Psoas muscle (tissue), 8 donors: Measurements from ENCODE around the gene CUEDC1. TPM values are rescaled to one million over a fixed set of nuclear protein-coding genes. Genes with fewer than 3 reads are reported as not detected.
"Not testable (repeated sequence)": the region's sequence is repeated elsewhere in the genome, so short reads cannot be mapped to it uniquely, and the experiment has no call there.

Source experiments
- ATAC-seq, 4 donors: fragments of 200-7000 bp; cut with Tn5 transposase; one replicate each; pipeline ENCODE4 v1.9.1; 2020; ENCODE audit warnings: moderate library complexity in 3 of 4, mild to moderate bottlenecking in 2 of 4
- DNase-seq, 2 donors: peaks; one replicate each; pipeline ENCODE4 v3.0.0-alpha.2; 2020
- H3K27ac ChIP-seq: fragments of 200-600 bp; one replicate; pipeline ENCODE4 v1.8.0; 2022
- H3K27me3 ChIP-seq, 3 donors: fragments of 200-600 bp in 1 of 3; one replicate each; pipeline versions ENCODE4 v1.6.1 to v1.8.0; 2013 to 2022; ENCODE audit warnings: low read length in 2 of 3, mild to moderate bottlenecking in 2 of 3, moderate library complexity in 1 of 3; ENCODE audit not compliant: insufficient read depth in 3 of 3
- H3K36me3 ChIP-seq, 2 donors: fragments of 200-600 bp in 1 of 2; one replicate each; pipeline versions ENCODE4 v1.6.1 to v1.8.0; 2013 to 2022; ENCODE audit warnings: low read depth in 1 of 2, mild to moderate bottlenecking in 1 of 2, moderate library complexity in 1 of 2; ENCODE audit not compliant: insufficient read depth in 1 of 2
- H3K4me1 ChIP-seq: fragments of 200-600 bp; one replicate; pipeline ENCODE4 v1.8.0; 2022
- H3K4me3 ChIP-seq: fragments of 200-600 bp; one replicate; pipeline ENCODE4 v1.8.0; 2022; ENCODE audit warnings: mild to moderate bottlenecking
- H3K9me3 ChIP-seq: fragments of 200-600 bp; one replicate; pipeline ENCODE4 v1.8.0; 2022
- WGBS, 3 donors: extraction: QIAGEN DNeasy Blood & Tissue Kit; methylation state at CpG; one replicate each; pipeline versions ENCODE4 v1.1.6 to v1.1.7; 2013; 5-methylcytosine and 5-hydroxymethylcytosine counted together
- intact Hi-C, 2 donors: fragments of 100-400 bp; cut with DNase I; formaldehyde crosslinking; loops; one replicate each; pipeline versions ENCODE4 v1.11.0 to v1.14.2; 2022
- polyA plus RNA-seq, 3 donors: library from polyadenylated mRNA; stranded (reverse); fragments of 200-250 nt; gene quantifications; one replicate each; pipeline ENCODE4 v1.2.3, GENCODE V29; 2013
- total RNA-seq, 4 donors: library from RNA; stranded (reverse); fragmentation: NEBNext Ultra II Directional in 2 of 4; extraction: Animal tissue kit (Norgen Biotek cat#: 25700) in 2 of 4; gene quantifications; one replicate each; pipeline versions ENCODE4 v1.2.1 to v1.2.4, GENCODE V29; 2021 to 2023
- TF ChIP-seq, protein P1 (sequence below): fragments of 200-600 bp; IDR thresholded peaks from one replicate; pipeline ENCODE4 v1.8.0; 2022; ENCODE audit warnings: antibody characterized with exemption
- donor health status: healthy with polysubstance abuse.
- donor health status: DM: no; HTN: no; CAD: no; lungs with moderate emphysema.
- donor health status: Bipolar disorder and iron deficiency.
- donor health status: healthy.
- donor health status: DM: yes; HTN: yes; CAD: no.
- donor health status: DM: no; HTN: no; CAD: no.
- donor health status: DM: no; HTN: no; CAD: no.
- donor health status: DM: yes; HTN: yes; CAD: no.

CUEDC1 gene
- total and polyA plus RNA-seq, 7 donors, result 28.0 to 67.2 (median 46.4) TPM

DNA sequence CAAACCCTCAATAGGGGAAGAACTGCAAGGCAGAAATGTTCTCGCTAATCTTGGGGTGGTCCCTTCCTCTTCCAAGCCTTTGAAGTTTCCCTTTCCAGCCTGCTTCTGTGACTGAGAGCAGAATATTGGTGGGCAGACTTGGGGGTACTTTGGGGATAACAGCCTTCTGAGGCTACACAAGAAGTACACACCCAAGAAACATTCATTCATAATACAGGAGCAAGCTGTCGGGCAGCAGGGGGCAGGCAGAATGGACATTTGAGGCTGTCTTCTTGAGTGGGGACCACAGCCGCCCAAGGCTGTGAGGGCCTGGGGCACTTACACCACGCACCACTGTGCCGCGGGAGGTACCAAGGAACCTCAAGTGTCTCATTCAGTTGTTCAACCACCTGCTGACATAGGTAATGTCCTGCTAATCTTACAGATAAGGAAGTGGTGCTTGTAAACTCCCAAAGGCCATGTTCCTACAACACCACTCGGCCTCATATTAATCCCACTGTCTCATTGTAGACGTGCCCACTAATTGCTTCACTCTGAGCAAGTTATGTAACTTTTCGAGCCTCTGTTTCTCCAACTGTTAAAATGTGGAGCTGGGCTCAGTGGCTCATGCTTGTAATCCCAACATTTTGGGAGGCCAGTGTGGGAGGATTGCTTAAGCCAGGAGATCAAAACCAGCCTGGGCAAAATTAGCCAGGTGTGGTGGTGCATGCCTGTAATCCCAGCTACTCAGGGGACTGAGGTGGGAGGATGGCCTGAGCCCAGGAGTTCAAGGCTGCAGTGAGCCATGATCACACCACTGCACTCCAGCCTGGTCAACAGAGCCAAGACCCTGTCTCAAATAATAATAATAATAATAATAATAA is 102.9 kb downstream of the CUEDC1 start:
- TF ChIP-seq, protein P1, sequence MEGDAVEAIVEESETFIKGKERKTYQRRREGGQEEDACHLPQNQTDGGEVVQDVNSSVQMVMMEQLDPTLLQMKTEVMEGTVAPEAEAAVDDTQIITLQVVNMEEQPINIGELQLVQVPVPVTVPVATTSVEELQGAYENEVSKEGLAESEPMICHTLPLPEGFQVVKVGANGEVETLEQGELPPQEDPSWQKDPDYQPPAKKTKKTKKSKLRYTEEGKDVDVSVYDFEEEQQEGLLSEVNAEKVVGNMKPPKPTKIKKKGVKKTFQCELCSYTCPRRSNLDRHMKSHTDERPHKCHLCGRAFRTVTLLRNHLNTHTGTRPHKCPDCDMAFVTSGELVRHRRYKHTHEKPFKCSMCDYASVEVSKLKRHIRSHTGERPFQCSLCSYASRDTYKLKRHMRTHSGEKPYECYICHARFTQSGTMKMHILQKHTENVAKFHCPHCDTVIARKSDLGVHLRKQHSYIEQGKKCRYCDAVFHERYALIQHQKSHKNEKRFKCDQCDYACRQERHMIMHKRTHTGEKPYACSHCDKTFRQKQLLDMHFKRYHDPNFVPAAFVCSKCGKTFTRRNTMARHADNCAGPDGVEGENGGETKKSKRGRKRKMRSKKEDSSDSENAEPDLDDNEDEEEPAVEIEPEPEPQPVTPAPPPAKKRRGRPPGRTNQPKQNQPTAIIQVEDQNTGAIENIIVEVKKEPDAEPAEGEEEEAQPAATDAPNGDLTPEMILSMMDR, result no peak
- Histone ChIP-seq H3K36me3 (peaks cover 0 to 14% of the 10 kb centered on the region in 2 donors), H3K4me1 (peaks cover 55% of the 10 kb centered on the region), H3K9me3 (no peaks in the 10 kb centered on the region), H3K4me3 (peak overlapping the region; percentile 82), H3K27ac (peak overlapping the region; percentile 93), H3K27me3 (no peaks in the 10 kb centered on the region)
- DNase-seq (no peak), ATAC-seq (no peak)
- intact Hi-C loops, result loop anchor here (10.0 kb wide), 2 partner anchors 232 to 262 kb away; partner anchors contain the start of gene DYNLL2 (in 1 of the 2)
- 42 to 61% (median 45%) methylated on average over 9 of the region's 9 CpGs for WGBS, 3 donors

DNA sequence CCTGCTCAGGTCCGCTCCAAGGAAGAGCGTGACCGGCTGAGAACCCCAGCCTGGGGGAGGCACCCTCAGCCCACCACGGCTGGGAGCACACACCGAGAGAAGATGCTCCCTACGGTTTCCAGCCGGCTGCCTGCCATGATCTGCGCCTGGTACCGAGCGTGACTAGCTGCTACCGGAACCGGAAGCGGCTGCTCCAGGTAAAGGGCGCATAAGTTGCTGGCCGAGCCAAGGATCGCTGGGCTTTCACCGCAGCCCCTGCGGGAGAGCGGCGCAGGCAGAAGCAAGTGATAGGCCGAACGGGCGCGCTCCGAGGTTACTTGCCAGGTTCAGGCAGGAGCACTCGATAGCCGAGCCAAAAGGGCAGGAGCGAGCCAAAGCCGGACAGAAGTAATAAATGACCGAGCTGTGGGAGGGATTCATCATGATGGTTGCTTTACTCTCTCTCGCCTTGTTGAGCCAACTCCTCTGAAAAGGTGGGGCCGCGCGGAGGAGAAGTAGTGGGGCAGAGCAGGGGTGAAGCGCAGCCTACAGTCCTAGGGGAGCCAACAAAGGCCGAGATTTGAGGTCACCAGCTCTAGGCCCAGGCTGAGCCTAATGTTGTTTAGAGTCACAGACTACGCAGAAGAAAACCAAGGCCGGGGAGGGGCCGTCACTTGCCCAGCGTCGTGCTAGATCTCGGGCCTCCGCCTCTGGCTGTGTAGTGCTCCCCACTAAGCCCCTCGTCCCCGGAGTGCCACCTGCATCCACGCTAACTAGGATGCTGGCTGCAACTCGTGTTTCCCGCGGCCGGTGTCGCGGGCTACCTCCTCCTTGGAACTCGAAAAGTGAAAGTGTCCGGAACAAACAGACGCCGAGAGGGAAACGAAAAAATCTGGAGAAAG is 105.1 kb downstream of the CUEDC1 start, which contains the start of gene MRPS23:
Gene MRPS23, minus strand, starts transcription at position 171 of the 881 bp plus-strand sequence. Its CDS starts 34 bp downstream, at position 137.
- peak within 1 kb of the TSS; percentile 93 for H3K27ac ChIP-seq
- H3K36me3 ChIP-seq, result peaks cover 0 to 27% of the 10 kb centered on the region in 2 donors
- TF ChIP-seq, protein P1, result no peak
- H3K4me1 ChIP-seq, result peaks cover 51% of the 10 kb centered on the region
- H3K27me3 ChIP-seq, result no peaks in the 10 kb centered on the region
- H3K4me3 ChIP-seq, result peak within 1 kb of the TSS; percentile 82
- WGBS, 3 donors, result 0 to 1% (median 0%) methylated on average over 57 of the region's 57 CpGs
- H3K9me3 ChIP-seq, result no peaks in the 10 kb centered on the region
- DNase-seq (peak; percentile 98 to 99), ATAC-seq (peak; percentile 80 to 89 (median 86))
- intact Hi-C loops, result loop anchor here (10.0 kb wide), 2 partner anchors 235 to 265 kb away; partner anchors contain the start of gene DYNLL2 (in 1 of the 2)

DNA sequence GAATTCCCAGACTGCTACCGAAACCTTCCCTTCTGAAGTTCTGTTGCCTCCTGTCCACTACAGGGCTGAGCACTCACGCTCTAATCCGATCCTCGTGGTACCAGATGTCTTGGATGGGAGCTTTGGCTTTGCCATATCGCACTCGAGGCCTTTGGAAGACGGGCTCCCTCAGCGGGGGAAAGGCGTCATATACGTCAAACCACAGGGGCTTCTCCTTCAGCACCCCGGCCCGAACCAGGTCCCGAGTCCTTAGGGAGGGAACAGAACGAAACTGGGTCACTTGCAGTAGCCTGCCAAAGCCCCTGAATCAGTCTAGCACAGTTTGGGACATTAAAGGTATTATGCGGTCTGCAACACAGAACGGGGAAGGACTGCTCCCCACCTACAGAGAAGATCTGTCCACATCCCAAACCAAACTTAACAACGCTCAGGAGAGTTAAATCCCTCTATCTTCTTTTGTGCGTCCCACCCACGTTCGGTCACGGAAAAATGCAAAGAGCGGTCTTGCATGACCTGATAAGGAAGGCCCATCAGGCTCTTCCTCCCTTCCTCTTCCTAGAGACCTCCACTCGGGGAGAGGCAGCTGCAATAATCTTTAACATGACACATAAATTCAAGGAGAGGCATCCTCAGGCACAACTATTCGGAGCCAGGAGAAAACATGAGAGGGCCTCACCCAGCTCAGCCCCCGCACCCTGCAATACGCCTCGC is 105.9 kb downstream of the CUEDC1 start:
- H3K27ac ChIP-seq, result peak overlapping the region; percentile 93
- H3K4me1 ChIP-seq, result peaks cover 50% of the 10 kb centered on the region
- ATAC-seq (no peak), DNase-seq (no peak)
- no peaks in the 10 kb centered on the region for H3K9me3 ChIP-seq
- H3K4me3 ChIP-seq, result peak overlapping the region; percentile 82
- WGBS, 3 donors, result 11 to 15% (median 13%) methylated on average over 27 of the region's 27 CpGs
- H3K27me3 ChIP-seq, result no peaks in the 10 kb centered on the region
- H3K36me3 ChIP-seq, result peaks cover 0 to 35% of the 10 kb centered on the region in 2 donors
- intact Hi-C loops, result no loop called here
- TF ChIP-seq, protein P1, result no peak

DNA sequence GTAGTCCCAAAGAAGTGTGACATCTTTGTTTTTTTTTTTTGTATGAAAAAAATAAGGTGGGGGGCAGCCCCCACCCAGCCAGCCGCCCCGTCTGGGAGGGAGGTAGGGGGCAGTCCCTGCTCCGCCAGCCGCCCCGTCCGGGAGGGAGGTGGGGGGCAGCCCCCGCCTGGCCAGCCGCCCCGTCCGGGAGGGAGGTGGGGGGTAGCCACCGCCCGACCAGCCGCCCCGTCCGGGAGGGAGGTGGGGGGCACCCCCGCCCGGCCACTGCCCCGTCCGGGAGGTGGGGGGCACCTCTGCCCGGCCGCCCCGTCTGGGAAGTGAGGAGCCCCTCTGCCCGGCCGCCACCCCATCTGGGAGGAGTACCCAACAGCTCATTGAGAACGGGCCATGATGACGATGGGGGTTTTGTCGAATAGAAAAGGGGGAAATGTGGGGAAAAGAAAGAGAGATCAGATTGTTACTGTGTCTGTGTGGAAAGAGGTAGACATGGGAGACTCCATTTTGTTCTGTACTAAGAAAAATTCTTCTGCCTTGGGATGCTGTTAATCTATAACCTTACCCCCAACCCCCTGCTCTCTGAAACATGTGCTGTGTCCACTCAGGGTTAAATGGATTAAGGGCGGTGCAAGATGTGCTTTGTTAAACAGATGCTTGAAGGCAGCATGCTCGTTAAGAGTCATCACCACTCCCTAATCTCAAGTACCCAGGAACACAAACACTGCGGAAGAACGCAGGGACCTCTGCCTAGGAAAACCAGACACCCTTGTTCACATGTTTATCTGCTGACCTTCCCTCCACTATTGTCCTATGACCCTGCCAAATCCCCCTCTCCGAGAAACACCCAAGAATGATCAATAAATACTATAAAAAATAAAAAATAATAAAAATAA is 108.9 kb downstream of the CUEDC1 start:
- 84 to 89% (median 84%) methylated on average over 24 to 29 of the region's 32 CpGs for WGBS, 3 donors
- peaks cover 23% of the 10 kb centered on the region for H3K4me1 ChIP-seq
- H3K27ac ChIP-seq, DNase-seq, H3K4me3 ChIP-seq, H3K9me3 ChIP-seq, intact Hi-C loops, ATAC-seq, H3K27me3 ChIP-seq: not testable (repeated sequence)
- H3K36me3 ChIP-seq, result peaks cover 0 to 45% of the 10 kb centered on the region in 2 donors
